Right cardiac atrium (tissue), 5 donors: ENCODE results near the gene NOD2. TPM values are rescaled to one million over a fixed set of nuclear protein-coding genes. Genes with fewer than 3 reads are reported as not detected.

ENCODE experiments used
- ATAC-seq, 2 donors: fragments of 200-7000 bp; cut with Tn5 transposase; one replicate each; pipeline versions ENCODE4 v1.8.0 to v1.9.1; 2020; ENCODE audit warnings: moderate library complexity in 2 of 2, mild to moderate bottlenecking in 1 of 2
- DNase-seq, 3 donors: peaks; one replicate each; pipeline ENCODE4 v3.0.0-alpha.2; 2020
- H3K27ac ChIP-seq: one replicate; pipeline ENCODE4 v1.5.1; 2013; ENCODE audit warnings: mild to moderate bottlenecking, low read length, control low read depth, moderate library complexity
- H3K27me3 ChIP-seq: one replicate; pipeline ENCODE4 v1.6.1; 2013; ENCODE audit not compliant: control insufficient read depth, insufficient read depth
- H3K4me1 ChIP-seq: one replicate; pipeline ENCODE4 v1.6.1; 2013; ENCODE audit warnings: low read length; ENCODE audit not compliant: control insufficient read depth, insufficient read depth
- H3K4me3 ChIP-seq: one replicate; pipeline ENCODE4 v1.5.1; 2013; ENCODE audit warnings: low read length, control low read depth
- H3K9me3 ChIP-seq: one replicate; pipeline ENCODE4 v1.6.1; 2013; ENCODE audit warnings: low read length; ENCODE audit not compliant: control insufficient read depth
- WGBS: extraction: QIAGEN DNeasy Blood & Tissue Kit; methylation state at CpG from one replicate; pipeline ENCODE4 v1.1.7; 2013; 5-methylcytosine and 5-hydroxymethylcytosine counted together
- intact Hi-C, 4 donors: fragments of 100-400 bp; cut with DNase I; formaldehyde crosslinking; loops; one replicate each; pipeline versions ENCODE4 v1.11.0 to v1.14.0; 2022 to 2023
- microRNA-seq, 2 donors: library from miRNA; unstranded; fragments of <30 nt; microRNA quantifications; one replicate each; pipeline ENCODE4 v1.2.0, GENCODE V29; 2020 to 2021
- polyA plus RNA-seq: library from polyadenylated mRNA; stranded (reverse); fragments of 200-250 nt; gene quantifications from one replicate; pipeline ENCODE4 v1.2.3, GENCODE V29; 2013
- total RNA-seq, 4 donors: library from RNA; stranded (reverse); fragmentation: NEBNext Ultra II Directional; extraction: Animal tissue kit (Norgen Biotek cat#: 25700); gene quantifications; one replicate each; pipeline ENCODE4 v1.2.1, GENCODE V29; 2021
- donor health status: healthy with polysubstance abuse.
- donor health status: DM: no; HTN: yes; CAD: no.
- donor health status: DM: no; HTN: no; CAD: no.
- donor health status: DM: no; HTN: yes; CAD: no; lungs with severe emphysema.
- donor health status: DM: yes; HTN: yes; CAD: no.

The NOD2 gene
- total and polyA plus RNA-seq, 5 donors, result 0.52 to 1.5 (median 0.82) TPM

GRCh38 chr16:50767197-50767596, 73.8 kb downstream of the NOD2 start:
- no peaks in the 10 kb centered on the region for H3K4me1 ChIP-seq
- intact Hi-C loops, result no loop called here
- H3K9me3 ChIP-seq, result no peaks in the 10 kb centered on the region
- no peak for DNase-seq
- no peak overlapping the region for H3K27ac ChIP-seq
- ATAC-seq, result no peak
- WGBS, result 96% methylated on average over 2 of the region's 2 CpGs
- H3K4me3 ChIP-seq, result no peak overlapping the region
- no peaks in the 10 kb centered on the region for H3K27me3 ChIP-seq

DNA sequence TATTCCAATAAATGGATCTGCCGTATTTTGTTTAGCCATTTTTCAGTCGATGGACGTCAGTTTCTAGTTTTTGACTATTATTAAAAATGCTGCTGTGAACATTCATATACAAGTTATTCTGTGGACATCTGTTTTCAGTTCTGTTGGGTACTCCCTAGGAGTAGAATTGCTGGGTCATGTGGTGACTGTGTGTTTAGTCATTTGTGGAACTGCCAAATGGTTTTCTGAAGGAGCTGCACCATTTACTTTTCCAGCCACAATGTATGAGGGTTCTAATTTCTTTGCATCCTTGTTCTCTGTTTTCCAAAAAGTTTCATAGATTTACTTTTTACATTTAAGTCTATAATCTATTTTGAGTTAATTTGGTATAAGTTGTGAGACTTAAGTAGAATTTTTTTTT, 78.0 kb downstream of the NOD2 start:
- peaks cover 2% of the 10 kb centered on the region for H3K4me1 ChIP-seq
- H3K27me3 ChIP-seq, result no peaks in the 10 kb centered on the region
- 99% methylated on average over 3 of the region's 3 CpGs for WGBS
- H3K4me3 ChIP-seq, result no peak overlapping the region
- no peak for ATAC-seq
- H3K9me3 ChIP-seq, result no peaks in the 10 kb centered on the region
- H3K27ac ChIP-seq, result no peak overlapping the region
- no peak for DNase-seq
- intact Hi-C loops, result no loop called here

- ATAC-seq (no peak), DNase-seq (no peak)
- WGBS, result 93% methylated on average over 5 of the region's 5 CpGs
- no peaks in the 10 kb centered on the region for H3K27me3 ChIP-seq
- H3K4me1 ChIP-seq, result peaks cover 2% of the 10 kb centered on the region
- intact Hi-C loops, result no loop called here
- no peak overlapping the region for H3K4me3 ChIP-seq
- no peak overlapping the region for H3K27ac ChIP-seq
- H3K9me3 ChIP-seq, result no peaks in the 10 kb centered on the region
These were observed 81.0 kb downstream of the NOD2 start for GRCh38 chr16:50774405-50774804.

GRCh38 chr16:50774960-50775359, 81.6 kb downstream of the NOD2 start:
- DNase-seq (no peak), ATAC-seq (no peak)
- H3K27me3 ChIP-seq, result no peaks in the 10 kb centered on the region
- intact Hi-C loops, result no loop called here
- WGBS, result 85% methylated on average over 3 of the region's 3 CpGs
- no peak overlapping the region for H3K27ac ChIP-seq
- H3K9me3 ChIP-seq, result no peaks in the 10 kb centered on the region
- no peak overlapping the region for H3K4me3 ChIP-seq
- H3K4me1 ChIP-seq, result peaks cover 2% of the 10 kb centered on the region

GRCh38 chr16:50776037-50776436, 82.6 kb downstream of the NOD2 start:
- Histone ChIP-seq H3K4me1 (peaks cover 2% of the 10 kb centered on the region), H3K27ac (no peak overlapping the region), H3K4me3 (no peak overlapping the region), H3K9me3 (no peaks in the 10 kb centered on the region), H3K27me3 (no peaks in the 10 kb centered on the region)
- ATAC-seq (no peak), DNase-seq (no peak)
- intact Hi-C loops, result no loop called here
- WGBS, result 94% methylated on average over 1 of the region's 1 CpG

DNA sequence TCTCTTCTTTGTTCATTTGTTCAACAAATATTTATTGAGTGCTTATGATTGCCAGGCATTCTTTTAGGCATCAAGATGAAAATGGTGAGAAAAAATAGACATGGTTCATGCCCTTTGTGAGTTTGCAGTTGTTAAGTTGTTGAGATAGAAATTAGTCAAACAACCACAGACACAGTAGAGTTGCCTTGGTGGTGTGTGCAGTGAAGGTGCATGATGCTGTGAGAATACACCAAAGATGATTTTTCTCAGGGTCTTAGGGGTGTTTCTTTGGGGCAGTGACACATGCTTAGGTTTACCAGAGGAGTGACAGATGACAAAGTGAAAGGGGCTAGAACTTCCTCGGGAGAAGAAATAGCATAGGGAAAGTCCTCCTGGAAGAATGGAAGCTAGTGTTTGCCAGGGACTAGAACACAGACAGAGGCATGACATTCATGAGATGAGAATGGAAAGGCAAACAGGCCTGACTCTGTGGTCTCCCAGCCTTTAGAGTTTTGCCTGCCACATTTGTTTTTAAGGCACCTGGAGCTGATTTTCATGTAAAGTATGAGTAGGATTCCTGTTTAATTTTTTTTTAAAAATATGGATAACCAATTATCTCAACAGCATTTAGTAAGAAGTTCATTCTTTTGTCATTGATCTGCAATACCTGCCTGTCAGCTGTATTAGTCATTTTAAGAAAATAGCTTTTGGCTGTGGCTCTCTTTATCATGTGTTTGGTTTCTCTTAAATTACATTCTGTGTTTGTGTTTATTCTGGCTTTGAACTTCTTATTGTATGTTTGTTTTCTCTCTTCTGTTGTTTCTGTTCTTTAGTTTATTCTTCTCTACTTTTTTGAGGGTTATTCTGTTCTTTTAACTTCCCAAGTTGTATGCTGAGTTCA, 85.1 kb downstream of the NOD2 start:
- DNase-seq (no peak), ATAC-seq (no peak)
- intact Hi-C loops, result no loop called here
- H3K27ac ChIP-seq, result no peak overlapping the region
- no peak overlapping the region for H3K4me3 ChIP-seq
- 48% methylated on average over 1 of the region's 1 CpG for WGBS
- peaks cover 2% of the 10 kb centered on the region for H3K4me1 ChIP-seq
- no peaks in the 10 kb centered on the region for H3K9me3 ChIP-seq
- no peaks in the 10 kb centered on the region for H3K27me3 ChIP-seq

DNA sequence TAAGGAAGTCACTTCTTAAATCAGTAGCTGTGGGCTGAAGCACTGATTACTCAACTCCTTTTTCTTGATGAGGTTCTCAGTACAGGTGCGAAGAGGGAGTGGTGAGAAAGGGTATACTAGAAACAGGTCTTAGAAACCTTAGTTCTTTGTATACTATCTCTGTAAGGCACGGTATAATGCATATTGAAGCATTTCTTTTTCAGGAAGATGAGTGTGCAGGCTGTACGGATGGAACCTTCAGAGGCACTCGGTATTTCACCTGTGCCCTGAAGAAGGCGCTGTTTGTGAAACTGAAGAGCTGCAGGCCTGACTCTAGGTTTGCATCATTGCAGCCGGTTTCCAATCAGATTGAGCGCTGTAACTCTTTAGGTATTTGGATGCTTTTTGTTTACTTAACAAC, 87.6 kb downstream of the NOD2 start:
- intact Hi-C loops, result no loop called here
- no peaks in the 10 kb centered on the region for H3K9me3 ChIP-seq
- no peak for ATAC-seq
- no peaks in the 10 kb centered on the region for H3K4me1 ChIP-seq
- no peak overlapping the region for H3K27ac ChIP-seq
- WGBS, result 80% methylated on average over 7 of the region's 7 CpGs
- DNase-seq, result no peak
- no peak overlapping the region for H3K4me3 ChIP-seq
- H3K27me3 ChIP-seq, result no peaks in the 10 kb centered on the region

- no peak overlapping the region for H3K4me3 ChIP-seq
- H3K27ac ChIP-seq, result no peak overlapping the region
- intact Hi-C loops, result no loop called here
- H3K27me3 ChIP-seq, result no peaks in the 10 kb centered on the region
- 90% methylated on average over 3 of the region's 3 CpGs for WGBS
- ATAC-seq (no peak), DNase-seq (no peak)
- no peaks in the 10 kb centered on the region for H3K9me3 ChIP-seq
- H3K4me1 ChIP-seq, result no peaks in the 10 kb centered on the region
These were observed 88.1 kb downstream of the NOD2 start for GRCh38 chr16:50781518-50781917.

Small RNAs within 50 kb of the gene (microRNA-seq; reads per million reads assigned to microRNA genes)
- gene MIR3181, result 0 reads per million in 2 donors

Other genes starting within 250 kb of the NOD2 start
- 1 to 10 TPM; 1.1 to 3.2 (median 2.1) TPM for gene NKD1, start 145.2 kb upstream of the NOD2 start, total RNA-seq
- gene NKD1, start 145.2 kb upstream of the NOD2 start, polyA plus RNA-seq, result 0.68 TPM
- gene SNX20, start 12.3 kb upstream of the NOD2 start, total RNA-seq, result 1 to 10 TPM; 1.3 to 1.7 (median 1.3) TPM
- gene SNX20, start 12.3 kb upstream of the NOD2 start, polyA plus RNA-seq, result 0.34 TPM
- gene CYLD, start 48.5 kb downstream of the NOD2 start, total RNA-seq, result 10 to 100 TPM; 31.7 to 35.7 (median 33.9) TPM
- 10.0 TPM for gene CYLD, start 48.5 kb downstream of the NOD2 start, polyA plus RNA-seq